Liver (tissue), 10 donors: ENCODE data around the gene DNAAF3. TPM values are rescaled to one million over a fixed set of nuclear protein-coding genes. Genes with fewer than 3 reads are reported as not detected.

ENCODE experiments used
- DNase-seq: peaks from one replicate; pipeline ENCODE4 v3.0.0-alpha.2; 2017; ENCODE audit warnings: low spot score
- H3K27ac ChIP-seq, 2 donors: one replicate each; pipeline ENCODE4 v1.7.0; 2013; ENCODE audit warnings: inconsistent platforms in 2 of 2, low read length in 2 of 2, control low read depth in 1 of 2, low read depth in 1 of 2, mild to moderate bottlenecking in 1 of 2
- H3K27me3 ChIP-seq, 4 donors: one replicate each; pipeline versions ENCODE4 v1.6.1 to v1.7.0; 2013; ENCODE audit warnings: low read length in 3 of 4, inconsistent platforms in 1 of 4, mild to moderate bottlenecking in 1 of 4, moderate library complexity in 1 of 4; ENCODE audit not compliant: control insufficient read depth in 4 of 4, insufficient read depth in 4 of 4
- H3K36me3 ChIP-seq, 4 donors: one replicate each; pipeline versions ENCODE4 v1.6.1 to v1.7.0; 2013; ENCODE audit warnings: low read length in 3 of 4, mild to moderate bottlenecking in 3 of 4, low read depth in 1 of 4, moderate library complexity in 1 of 4; ENCODE audit not compliant: control insufficient read depth in 4 of 4, insufficient read depth in 3 of 4
- H3K4me1 ChIP-seq, 4 donors: one replicate each; pipeline versions ENCODE4 v1.6.1 to v1.7.0; 2013; ENCODE audit warnings: low read length in 3 of 4, mild to moderate bottlenecking in 3 of 4, moderate library complexity in 1 of 4; ENCODE audit not compliant: control insufficient read depth in 4 of 4, insufficient read depth in 4 of 4
- H3K4me3 ChIP-seq, 3 donors: one replicate each; pipeline versions ENCODE4 v1.6.1 to v1.7.0; 2013; ENCODE audit warnings: low read length in 3 of 3, control low read depth in 1 of 3, low read depth in 1 of 3, mild to moderate bottlenecking in 1 of 3
- H3K9ac ChIP-seq, 2 donors: one replicate each; pipeline ENCODE4 v1.7.0; 2013; ENCODE audit warnings: low read length in 2 of 2, mild to moderate bottlenecking in 2 of 2, moderate library complexity in 2 of 2, control low read depth in 1 of 2, low read depth in 1 of 2
- H3K9me3 ChIP-seq, 4 donors: one replicate each; pipeline versions ENCODE4 v1.6.1 to v1.7.0; 2013; ENCODE audit warnings: low read length in 3 of 4; ENCODE audit not compliant: control insufficient read depth in 4 of 4
- RXRA ChIP-seq, 2 donors: IDR thresholded peaks; 2 replicates each; pipeline ENCODE4 v1.6.1; 2017 to 2018; ENCODE audit warnings: antibody characterized with exemption in 2 of 2, mild to moderate bottlenecking in 1 of 2
- WGBS: extraction: QIAGEN DNeasy Blood & Tissue Kit; methylation state at CpG from one replicate; pipeline ENCODE4 v1.1.7; 2013; 5-methylcytosine and 5-hydroxymethylcytosine counted together
- polyA plus RNA-seq, 2 donors: library from polyadenylated mRNA; stranded (reverse) in 1 of 2; unstranded in 1 of 2; fragments of 200-250 nt in 1 of 2; fragments of >200 nt in 1 of 2; fragmentation: Nextera tagmentation in 1 of 2; extraction: Ambion mirVana in 1 of 2; gene quantifications; one replicate each; pipeline versions ENCODE4 v1.2.1 to v1.2.3, GENCODE V29; 2013 to 2015
- small RNA-seq: library from RNA; depleted of rRNA; stranded (forward); fragments of <200 nt; gene quantifications from one replicate; pipeline ENCODE3, GENCODE V24; 2014
- total RNA-seq, 2 donors: library from RNA; depleted of rRNA; stranded (reverse); fragments of >200 nt; gene quantifications; one replicate each; pipeline ENCODE4 v1.2.3, GENCODE V29; 2014
- donor health status: healthy.
- donor health status: healthy.
- donor health status: healthy.
- donor health status: healthy.
- donor health status: healthy.

Gene DNAAF3
- total and polyA plus RNA-seq, 4 donors: 0.18 to 0.64 (median 0.37) TPM

DNA sequence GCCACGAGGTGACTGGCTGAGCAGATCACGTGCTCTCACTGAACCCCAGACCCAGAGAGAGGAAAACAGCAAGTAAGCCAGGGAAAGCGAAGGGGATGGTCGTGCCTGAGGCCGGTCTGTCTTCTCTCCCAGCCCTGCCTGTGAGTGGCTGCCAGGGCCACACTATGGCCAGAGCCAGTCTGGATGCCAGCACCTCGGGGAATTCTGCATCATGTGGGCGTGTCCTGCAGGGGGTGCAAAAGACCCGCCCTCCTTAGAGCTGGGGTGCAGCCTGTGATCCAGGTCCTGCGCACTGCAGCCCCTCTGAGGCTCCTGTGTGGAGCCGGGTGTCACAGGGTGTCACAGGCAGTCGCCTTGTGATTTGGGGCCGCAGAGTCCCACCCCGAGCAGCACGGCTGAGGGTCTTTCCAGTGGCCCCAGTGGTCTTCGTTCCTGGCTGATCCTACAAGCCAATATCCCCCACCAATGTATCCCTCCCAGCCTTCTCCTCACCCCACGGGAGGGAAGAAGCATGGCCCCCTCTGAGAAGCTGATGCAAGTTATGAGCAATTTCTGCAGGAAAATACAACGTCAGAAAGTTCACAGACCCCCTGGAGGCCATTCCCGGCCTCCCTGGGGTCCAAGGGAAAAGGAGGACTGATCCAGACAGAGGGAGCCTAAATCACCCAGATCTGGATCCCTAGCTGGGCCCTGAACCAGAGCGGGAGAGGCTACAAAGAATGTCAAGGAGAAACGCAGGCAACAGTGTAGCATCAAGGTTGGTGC lies 56.7 kb downstream of the DNAAF3 start:
- Histone ChIP-seq H3K4me1 (peaks cover 0 to 11% (median 3%) of the 10 kb centered on the region in 4 donors), H3K9me3 (no peaks in the 10 kb centered on the region), H3K27me3 (no peaks in the 10 kb centered on the region), H3K36me3 (peaks cover 0 to 30% (median 7%) of the 10 kb centered on the region in 4 donors), H3K9ac (no peak overlapping the region), H3K27ac (no peak overlapping the region), H3K4me3 (no peak overlapping the region)
- no peak for TF ChIP-seq RXRA (IDR thresholded peaks at IDR 0.05)
- 92% methylated on average over 20 of the region's 20 CpGs for WGBS
- DNase-seq: no peak

Small RNA genes within 50 kb of the gene (small RNA-seq; reads per million reads assigned to genes)
- gene MIR7975: not detected
- not detected for gene RF01210

Other genes with a start within 250 kb of the DNAAF3 start
- gene NLRP7, start 219.1 kb downstream of the DNAAF3 start, total RNA-seq: not detected
- not detected for gene NLRP7, start 219.1 kb downstream of the DNAAF3 start, polyA plus RNA-seq
- 1 to 10 TPM in 1 of 2 donors, under 1 TPM in 1; 0.59 to 2.2 TPM for gene NLRP2, start 200.2 kb downstream of the DNAAF3 start, total RNA-seq
- under 1 TPM; 0.18 to 0.32 TPM for gene NLRP2, start 200.2 kb downstream of the DNAAF3 start, polyA plus RNA-seq
- gene GP6, start 128.3 kb downstream of the DNAAF3 start, total RNA-seq: 1 to 10 TPM in 1 of 2 donors, under 1 TPM in 1; 0.17 to 1.4 TPM
- under 1 TPM; 0.13 to 0.16 TPM for gene GP6, start 128.3 kb downstream of the DNAAF3 start, polyA plus RNA-seq
- 10 to 100 TPM in 1 of 2 donors, 1 to 10 TPM in 1; 8.9 to 11.7 TPM for gene RDH13, start 103.5 kb downstream of the DNAAF3 start, total RNA-seq
- gene RDH13, start 103.5 kb downstream of the DNAAF3 start, polyA plus RNA-seq: 10 to 100 TPM in 1 of 2 donors, 1 to 10 TPM in 1; 9.0 to 10.1 TPM
- gene EPS8L1, start 90.7 kb downstream of the DNAAF3 start, total RNA-seq: 1 to 10 TPM in 1 of 2 donors, under 1 TPM in 1; 0.65 to 1.5 TPM
- 1 to 10 TPM in 1 of 2 donors, under 1 TPM in 1; 0.40 to 1.1 TPM for gene EPS8L1, start 90.7 kb downstream of the DNAAF3 start, polyA plus RNA-seq
- 10 to 100 TPM; 20.3 to 29.5 TPM for gene PPP1R12C, start 49.0 kb downstream of the DNAAF3 start, total RNA-seq
- 10 to 100 TPM in 1 of 2 donors, 1 to 10 TPM in 1; 7.4 to 35.8 TPM for gene PPP1R12C, start 49.0 kb downstream of the DNAAF3 start, polyA plus RNA-seq
- under 1 TPM in 1 of 2 donors, not detected in 1; 0.28 TPM for gene TNNT1, start 17.4 kb downstream of the DNAAF3 start, total RNA-seq
- under 1 TPM in 1 of 2 donors, not detected in 1; 0.15 TPM for gene TNNT1, start 17.4 kb downstream of the DNAAF3 start, polyA plus RNA-seq
- not detected for gene TNNI3, start 8.9 kb downstream of the DNAAF3 start, total RNA-seq
- gene TNNI3, start 8.9 kb downstream of the DNAAF3 start, polyA plus RNA-seq: not detected
- gene SYT5, start 13.7 kb upstream of the DNAAF3 start, total RNA-seq: under 1 TPM in 1 of 2 donors, not detected in 1; under 0.01 TPM
- not detected for gene SYT5, start 13.7 kb upstream of the DNAAF3 start, polyA plus RNA-seq
- gene PTPRH, start 42.9 kb upstream of the DNAAF3 start, total RNA-seq: 10 to 100 TPM in 1 of 2 donors, 1 to 10 TPM in 1; 3.1 to 18.5 TPM
- 10 to 100 TPM in 1 of 2 donors, 1 to 10 TPM in 1; 4.3 to 20.4 TPM for gene PTPRH, start 42.9 kb upstream of the DNAAF3 start, polyA plus RNA-seq
- 10 to 100 TPM in 1 of 2 donors, 1 to 10 TPM in 1; 4.8 to 13.7 TPM for gene TMEM86B, start 62.1 kb upstream of the DNAAF3 start, total RNA-seq
- gene TMEM86B, start 62.1 kb upstream of the DNAAF3 start, polyA plus RNA-seq: 10 to 100 TPM; 19.4 to 20.1 TPM
- 10 to 100 TPM; 24.6 to 40.1 TPM for gene PPP6R1, start 92.4 kb upstream of the DNAAF3 start, total RNA-seq
- gene PPP6R1, start 92.4 kb upstream of the DNAAF3 start, polyA plus RNA-seq: 10 to 100 TPM in 1 of 2 donors, 1 to 10 TPM in 1; 5.5 to 20.4 TPM
- gene HSPBP1, start 113.5 kb upstream of the DNAAF3 start, total RNA-seq: 10 to 100 TPM in 1 of 2 donors, 1 to 10 TPM in 1; 9.4 to 11.6 TPM
- 10 to 100 TPM; 15.3 to 31.6 TPM for gene HSPBP1, start 113.5 kb upstream of the DNAAF3 start, polyA plus RNA-seq
- gene BRSK1, start 117.4 kb upstream of the DNAAF3 start, total RNA-seq: under 1 TPM; 0.42 to 0.65 TPM
- under 1 TPM in 1 of 2 donors, not detected in 1; 0.10 TPM for gene BRSK1, start 117.4 kb upstream of the DNAAF3 start, polyA plus RNA-seq
- gene TMEM150B, start 158.7 kb upstream of the DNAAF3 start, total RNA-seq: 1 to 10 TPM; 2.1 to 3.3 TPM
- gene TMEM150B, start 158.7 kb upstream of the DNAAF3 start, polyA plus RNA-seq: 1 to 10 TPM in 1 of 2 donors, under 1 TPM in 1; 0.81 to 1.8 TPM
- gene KMT5C, start 173.3 kb upstream of the DNAAF3 start, total RNA-seq: 10 to 100 TPM in 1 of 2 donors, 1 to 10 TPM in 1; 3.9 to 11.6 TPM
- gene KMT5C, start 173.3 kb upstream of the DNAAF3 start, polyA plus RNA-seq: 1 to 10 TPM; 1.1 to 2.1 TPM
- not detected for gene COX6B2, start 188.1 kb upstream of the DNAAF3 start, total RNA-seq
- gene COX6B2, start 188.1 kb upstream of the DNAAF3 start, polyA plus RNA-seq: not detected
- not detected for gene GARIN5B, start 196.6 kb upstream of the DNAAF3 start, total RNA-seq
- gene GARIN5B, start 196.6 kb upstream of the DNAAF3 start, polyA plus RNA-seq: not detected
- not detected for gene IL11, start 203.8 kb upstream of the DNAAF3 start, total RNA-seq
- not detected for gene IL11, start 203.8 kb upstream of the DNAAF3 start, polyA plus RNA-seq
- not detected for gene TMEM190, start 210.2 kb upstream of the DNAAF3 start, total RNA-seq
- not detected for gene TMEM190, start 210.2 kb upstream of the DNAAF3 start, polyA plus RNA-seq
- gene TMEM238, start 217.7 kb upstream of the DNAAF3 start, total RNA-seq: under 1 TPM; 0.08 to 0.47 TPM
- under 1 TPM; 0.47 to 0.54 TPM for gene TMEM238, start 217.7 kb upstream of the DNAAF3 start, polyA plus RNA-seq
- gene RPL28, start 219.3 kb upstream of the DNAAF3 start, total RNA-seq: 100 to 1,000 TPM; 116 to 150 TPM
- gene RPL28, start 219.3 kb upstream of the DNAAF3 start, polyA plus RNA-seq: 100 to 1,000 TPM; 177 to 535 TPM
- gene UBE2S, start 241.2 kb upstream of the DNAAF3 start, total RNA-seq: 10 to 100 TPM in 1 of 2 donors, 1 to 10 TPM in 1; 5.2 to 95.2 TPM
- 1 to 10 TPM; 6.7 to 6.9 TPM for gene UBE2S, start 241.2 kb upstream of the DNAAF3 start, polyA plus RNA-seq